Measurements from ENCODE around the gene ENTPD7. TPM values are rescaled to one million over a fixed set of nuclear protein-coding genes. Genes with fewer than 3 reads are reported as not detected.
A peak's percentile ranks its signal among the peaks of the same experiment; 100 is the strongest.
"Not testable (repeated sequence)": the region's sequence is repeated elsewhere in the genome, so short reads cannot be mapped to it uniquely, and the experiment has no call there.

ENTPD7 gene
- total RNA-seq, 1 donor from 2014 or later: 20.3 TPM

GRCh38 chr10:99619090-99619800, 40.1 kb upstream of the ENTPD7 start:
- no peak for DNase-seq (ENCODE audit: low read depth)
- TF ChIP-seq CTCF (conservative IDR thresholded peaks at IDR 0.05; ENCODE audit: low read depth, low read length): no peak
- H3K4me3 ChIP-seq (ENCODE audit: low read depth, low read length): peak overlapping the region; percentile 95

GRCh38 chr10:99619851-99620710, 39.2 kb upstream of the ENTPD7 start, which contains the start of gene SLC25A28:
TSS of gene SLC25A28 (minus strand) at chr10:99620439. CDS start at chr10:99620335, 104 bp downstream.
- no peak for TF ChIP-seq CTCF (conservative IDR thresholded peaks at IDR 0.05; ENCODE audit: low read depth, low read length)
- peak within 1 kb of the TSS; percentile 95 for H3K4me3 ChIP-seq (ENCODE audit: low read depth, low read length)
- DNase-seq (ENCODE audit: low read depth): peak; percentile 99

GRCh38 chr10:99620711-99621453, 38.4 kb upstream of the ENTPD7 start:
- DNase-seq (ENCODE audit: low read depth): peak; percentile 64
- no peak for TF ChIP-seq CTCF (conservative IDR thresholded peaks at IDR 0.05; ENCODE audit: low read depth, low read length)
- peak overlapping the region; percentile 72 for H3K4me3 ChIP-seq (ENCODE audit: low read depth, low read length)

- no peak for TF ChIP-seq CTCF (conservative IDR thresholded peaks at IDR 0.05; ENCODE audit: low read depth, low read length)
- no peak for DNase-seq (ENCODE audit: low read depth)
- H3K4me3 ChIP-seq (ENCODE audit: low read depth, low read length): peak overlapping the region; percentile 72
Measured at GRCh38 chr10:99621454-99622251, 37.7 kb upstream of the ENTPD7 start.

- no peak for TF ChIP-seq CTCF (conservative IDR thresholded peaks at IDR 0.05; ENCODE audit: low read depth, low read length)
- no peak overlapping the region for H3K4me3 ChIP-seq (ENCODE audit: low read depth, low read length)
- DNase-seq (ENCODE audit: low read depth): no peak
Measured at GRCh38 chr10:99623919-99624318, 35.4 kb upstream of the ENTPD7 start.

GRCh38 chr10:99625124-99625523, 34.2 kb upstream of the ENTPD7 start:
- not testable (repeated sequence) for DNase-seq (ENCODE audit: low read depth); H3K4me3 ChIP-seq (ENCODE audit: low read depth, low read length)

All from epithelial cell of proximal tubule (primary cell).